ENCODE data around the gene TRIM33.
A peak's percentile ranks its signal among the peaks of the same experiment; 100 is the strongest.

The TRIM33 gene

DNA sequence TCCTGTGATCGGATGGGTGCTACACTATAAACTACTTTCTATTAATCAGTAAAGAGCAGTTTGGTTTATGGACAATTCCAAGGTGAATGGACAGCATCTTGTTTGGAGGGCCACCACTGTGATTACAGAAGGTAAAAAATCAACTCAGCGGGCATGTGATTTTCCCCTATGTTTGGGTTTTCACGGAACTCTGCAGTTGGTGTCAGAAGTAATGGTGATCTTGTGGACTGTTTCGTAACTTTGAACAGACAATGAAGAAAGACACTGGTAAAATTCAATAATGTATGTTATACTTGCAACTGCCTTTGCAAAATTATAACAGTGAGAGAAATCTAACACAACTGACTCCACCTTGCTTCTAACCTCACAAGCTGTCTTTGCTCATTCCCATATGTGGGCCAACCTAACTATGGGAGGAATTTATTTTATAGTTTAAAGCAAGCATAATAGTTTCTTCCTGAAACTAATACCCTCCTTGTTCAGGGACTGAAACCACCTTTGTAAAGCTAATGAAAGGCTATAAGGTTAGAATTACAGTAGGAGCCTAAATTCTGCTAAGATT lies 53.2 kb downstream of the TRIM33 start:
- Histone ChIP-seq H3K36me3 (ENCODE audit: control insufficient read depth, insufficient read depth, low read length) (no peaks in the 10 kb centered on the region), H2AFZ (no peak overlapping the region), H3K4me2 (ENCODE audit: low read length) (peak overlapping the region; percentile 46), H3K9me3 (ENCODE audit: control insufficient read depth, low read length) (no peaks in the 10 kb centered on the region), H3K4me1 (no peaks in the 10 kb centered on the region), H3K79me2 (no peaks in the 10 kb centered on the region), H3K27ac (no peak overlapping the region), H3K9ac (no peak overlapping the region), H3K4me3 (ENCODE audit: low read depth, low read length) (no peak overlapping the region), H3K27me3 (ENCODE audit: control insufficient read depth, insufficient read depth, low read length) (no peaks in the 10 kb centered on the region)
- TF ChIP-seq, protein P1, sequence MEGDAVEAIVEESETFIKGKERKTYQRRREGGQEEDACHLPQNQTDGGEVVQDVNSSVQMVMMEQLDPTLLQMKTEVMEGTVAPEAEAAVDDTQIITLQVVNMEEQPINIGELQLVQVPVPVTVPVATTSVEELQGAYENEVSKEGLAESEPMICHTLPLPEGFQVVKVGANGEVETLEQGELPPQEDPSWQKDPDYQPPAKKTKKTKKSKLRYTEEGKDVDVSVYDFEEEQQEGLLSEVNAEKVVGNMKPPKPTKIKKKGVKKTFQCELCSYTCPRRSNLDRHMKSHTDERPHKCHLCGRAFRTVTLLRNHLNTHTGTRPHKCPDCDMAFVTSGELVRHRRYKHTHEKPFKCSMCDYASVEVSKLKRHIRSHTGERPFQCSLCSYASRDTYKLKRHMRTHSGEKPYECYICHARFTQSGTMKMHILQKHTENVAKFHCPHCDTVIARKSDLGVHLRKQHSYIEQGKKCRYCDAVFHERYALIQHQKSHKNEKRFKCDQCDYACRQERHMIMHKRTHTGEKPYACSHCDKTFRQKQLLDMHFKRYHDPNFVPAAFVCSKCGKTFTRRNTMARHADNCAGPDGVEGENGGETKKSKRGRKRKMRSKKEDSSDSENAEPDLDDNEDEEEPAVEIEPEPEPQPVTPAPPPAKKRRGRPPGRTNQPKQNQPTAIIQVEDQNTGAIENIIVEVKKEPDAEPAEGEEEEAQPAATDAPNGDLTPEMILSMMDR (IDR thresholded peaks at IDR 0.05): no peak

DNA sequence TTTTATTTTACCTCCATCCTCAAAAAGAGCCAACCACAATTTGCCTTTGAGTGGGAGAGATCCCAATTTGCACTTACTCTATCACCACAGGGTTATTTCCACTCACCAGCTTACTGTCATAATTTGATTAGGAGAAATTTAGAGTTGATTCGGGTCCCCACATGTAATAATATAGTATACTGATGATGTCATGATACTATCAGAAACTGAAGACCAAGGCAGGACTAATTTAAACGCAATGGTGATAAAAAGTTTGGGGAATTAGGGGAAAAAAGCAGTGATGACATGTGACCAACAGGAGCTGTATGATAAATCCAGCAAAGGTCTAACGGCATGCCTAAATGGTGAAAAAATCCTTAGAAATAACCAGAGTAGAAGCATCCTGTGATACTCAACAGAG lies 54.4 kb downstream of the TRIM33 start:
- no peaks in the 10 kb centered on the region for H3K9me3 ChIP-seq (ENCODE audit: control insufficient read depth, low read length)
- no peak overlapping the region for H3K27ac ChIP-seq
- H3K36me3 ChIP-seq (ENCODE audit: control insufficient read depth, insufficient read depth, low read length): no peaks in the 10 kb centered on the region
- H3K9ac ChIP-seq: no peak overlapping the region
- no peaks in the 10 kb centered on the region for H3K79me2 ChIP-seq
- H3K27me3 ChIP-seq (ENCODE audit: control insufficient read depth, insufficient read depth, low read length): no peaks in the 10 kb centered on the region
- TF ChIP-seq, protein P1 (IDR thresholded peaks at IDR 0.05): no peak
- no peak overlapping the region for H3K4me3 ChIP-seq (ENCODE audit: low read depth, low read length)
- no peak overlapping the region for H2AFZ ChIP-seq
- no peak overlapping the region for H3K4me2 ChIP-seq (ENCODE audit: low read length)
- H3K4me1 ChIP-seq: no peaks in the 10 kb centered on the region

DNA sequence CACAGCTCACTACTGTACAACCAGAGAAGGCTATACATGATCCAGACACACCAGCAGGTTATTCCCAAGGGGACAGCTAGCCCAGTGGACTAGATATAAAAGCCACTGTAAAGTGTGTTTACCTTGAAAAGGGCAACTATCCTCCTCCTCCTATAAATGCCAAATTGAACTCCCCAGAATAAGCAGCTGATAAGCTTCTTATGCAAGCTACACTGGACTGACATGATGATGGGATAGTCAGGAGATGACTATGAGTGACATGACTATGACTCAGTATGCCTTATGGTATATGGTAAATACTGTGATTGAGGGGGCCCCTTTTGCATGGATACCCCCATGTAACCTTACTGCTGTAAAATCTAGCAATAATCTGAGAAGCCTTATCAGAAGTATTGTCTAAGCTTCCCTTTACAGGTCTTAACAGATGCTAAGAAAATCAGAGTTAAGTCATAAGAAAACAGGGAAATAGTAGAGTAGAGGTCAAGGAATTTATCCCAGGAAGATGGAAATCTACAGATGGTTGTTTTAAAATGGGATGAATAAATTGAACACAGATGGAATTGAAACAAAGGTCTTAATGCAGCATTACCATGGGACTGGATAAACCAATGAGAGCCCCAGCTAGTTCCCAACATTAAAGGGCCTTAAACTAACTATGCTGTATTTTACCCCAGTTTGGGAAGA lies 55.8 kb downstream of the TRIM33 start:
- TF ChIP-seq, protein P1 (IDR thresholded peaks at IDR 0.05): no peak
- Histone ChIP-seq H3K4me1 (no peaks in the 10 kb centered on the region), H3K36me3 (ENCODE audit: control insufficient read depth, insufficient read depth, low read length) (no peaks in the 10 kb centered on the region), H3K9me3 (ENCODE audit: control insufficient read depth, low read length) (no peaks in the 10 kb centered on the region), H3K4me2 (ENCODE audit: low read length) (no peak overlapping the region), H3K27ac (no peak overlapping the region), H2AFZ (no peak overlapping the region), H3K4me3 (ENCODE audit: low read depth, low read length) (no peak overlapping the region), H3K79me2 (no peaks in the 10 kb centered on the region), H3K9ac (no peak overlapping the region), H3K27me3 (ENCODE audit: control insufficient read depth, insufficient read depth, low read length) (no peaks in the 10 kb centered on the region)

DNA sequence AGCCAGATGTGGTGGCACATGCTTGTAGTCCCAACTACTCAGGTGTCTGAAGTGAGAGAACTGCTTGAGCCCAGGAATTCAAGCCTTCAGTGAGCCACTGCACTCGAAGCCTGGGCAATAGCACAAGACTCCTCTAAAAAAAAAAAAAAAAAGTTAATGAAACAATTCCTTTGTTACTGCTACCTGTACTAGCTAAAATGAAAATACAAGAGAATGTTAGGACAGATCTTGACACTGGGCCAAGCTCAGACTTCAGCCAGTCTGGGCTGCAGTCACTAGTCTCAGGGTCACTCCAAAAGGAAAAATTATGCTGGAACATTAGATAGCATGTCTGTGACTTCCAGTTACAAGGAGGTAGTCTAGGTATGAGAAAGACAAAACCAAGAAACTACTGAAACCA lies 56.5 kb downstream of the TRIM33 start:
- H2AFZ ChIP-seq: no peak overlapping the region
- TF ChIP-seq, protein P1 (IDR thresholded peaks at IDR 0.05): no peak
- H3K79me2 ChIP-seq: no peaks in the 10 kb centered on the region

DNA sequence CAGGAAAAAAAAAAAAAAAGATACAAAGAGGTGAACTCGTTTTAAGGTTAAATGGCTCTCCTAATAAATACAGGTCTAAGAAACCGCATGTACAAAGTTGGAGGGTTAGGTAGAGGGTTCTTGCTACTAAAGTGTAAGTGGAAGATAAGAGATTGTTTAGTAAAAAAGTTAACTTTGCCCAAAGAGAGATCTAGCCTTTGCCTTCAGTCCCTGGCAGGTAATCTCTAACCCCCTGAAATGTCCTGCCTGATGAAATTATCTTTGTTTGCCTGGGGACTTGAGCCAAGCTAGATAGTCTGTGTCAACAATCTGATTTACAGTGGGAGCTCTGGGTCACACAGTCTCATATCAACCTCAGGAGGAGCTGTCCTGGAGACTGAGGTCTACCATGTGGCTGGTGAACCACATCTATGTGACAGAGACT lies 57.6 kb downstream of the TRIM33 start:
- TF ChIP-seq, protein P1 (IDR thresholded peaks at IDR 0.05): no peak
- Histone ChIP-seq H3K4me2 (ENCODE audit: low read length) (no peak overlapping the region), H3K79me2 (no peaks in the 10 kb centered on the region), H3K9ac (no peak overlapping the region), H2AFZ (no peak overlapping the region), H3K4me1 (no peaks in the 10 kb centered on the region), H3K36me3 (ENCODE audit: control insufficient read depth, insufficient read depth, low read length) (no peaks in the 10 kb centered on the region), H3K27me3 (ENCODE audit: control insufficient read depth, insufficient read depth, low read length) (no peaks in the 10 kb centered on the region), H3K4me3 (ENCODE audit: low read depth, low read length) (no peak overlapping the region), H3K27ac (no peak overlapping the region), H3K9me3 (ENCODE audit: control insufficient read depth, low read length) (no peaks in the 10 kb centered on the region)

More for the DNA sequence above, 56.5 kb downstream of the TRIM33 start:
- Histone ChIP-seq H3K4me3 (ENCODE audit: low read depth, low read length) (no peak overlapping the region), H3K27ac (no peak overlapping the region), H3K9ac (no peak overlapping the region), H3K4me1 (no peaks in the 10 kb centered on the region), H3K9me3 (ENCODE audit: control insufficient read depth, low read length) (no peaks in the 10 kb centered on the region), H3K27me3 (ENCODE audit: control insufficient read depth, insufficient read depth, low read length) (no peaks in the 10 kb centered on the region), H3K36me3 (ENCODE audit: control insufficient read depth, insufficient read depth, low read length) (no peaks in the 10 kb centered on the region), H3K4me2 (ENCODE audit: low read length) (no peak overlapping the region)

All from parathyroid adenoma (tissue), 2 donors.